GM19463 (cell line): ENCODE results near the gene DCANP1.
A peak's percentile ranks its signal among the peaks of the same experiment; 100 is the strongest.

ENCODE experiments used
- ATAC-seq: cut with Tn5 transposase; IDR thresholded peaks from one replicate; pipeline ENCODE4 v1.9.1; 2021; ENCODE audit warnings: mild to moderate bottlenecking, moderate library complexity; ENCODE audit not compliant: unreplicated experiment

DCANP1 gene

DNA sequence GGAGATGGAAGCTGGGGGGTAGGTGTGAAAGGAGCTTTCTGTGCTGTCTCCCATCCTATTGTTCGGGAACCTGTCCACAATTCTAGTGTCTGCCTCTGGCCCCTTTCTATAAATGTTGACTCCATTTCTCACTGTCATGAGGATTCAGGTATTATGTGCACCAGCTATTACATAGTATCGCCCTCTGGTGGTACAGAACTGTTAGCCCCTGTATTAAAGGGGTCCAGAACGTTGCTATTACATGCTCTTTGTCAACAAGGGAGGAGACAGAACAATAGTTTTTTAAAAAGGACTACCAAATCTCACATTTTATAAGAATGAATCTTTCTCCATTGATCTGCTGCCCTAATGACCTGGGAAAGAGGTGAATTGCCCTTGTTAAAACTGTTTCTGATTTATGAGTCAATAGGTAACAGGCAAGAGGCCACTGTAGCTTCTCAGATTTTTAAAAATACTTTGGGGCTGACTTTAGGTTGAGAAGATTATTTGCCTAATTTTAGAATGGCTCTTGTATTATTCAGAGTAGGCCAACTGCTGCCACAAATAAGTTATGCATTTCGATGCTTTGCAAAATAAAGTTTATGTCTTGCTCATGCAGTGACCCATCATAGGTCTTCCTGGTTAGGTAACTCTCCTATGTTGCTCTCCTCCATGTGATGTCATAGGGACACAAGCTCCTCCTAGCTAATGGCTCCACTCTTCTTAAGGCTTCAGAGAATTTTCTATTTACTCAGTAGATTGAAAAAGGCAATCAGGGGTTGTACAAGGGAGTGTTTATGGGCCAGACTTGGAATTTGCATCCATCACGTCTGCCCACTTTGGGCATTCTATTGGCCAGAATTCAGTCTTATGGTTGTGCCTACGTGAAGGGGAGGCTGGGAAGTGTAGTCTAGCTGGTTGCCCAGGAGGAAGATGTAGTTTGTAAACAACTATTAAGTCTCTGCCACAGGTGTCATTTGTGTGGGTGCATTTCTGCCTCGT, 20.8 kb downstream of the DCANP1 start:
- ATAC-seq, result peak; percentile 67

DNA sequence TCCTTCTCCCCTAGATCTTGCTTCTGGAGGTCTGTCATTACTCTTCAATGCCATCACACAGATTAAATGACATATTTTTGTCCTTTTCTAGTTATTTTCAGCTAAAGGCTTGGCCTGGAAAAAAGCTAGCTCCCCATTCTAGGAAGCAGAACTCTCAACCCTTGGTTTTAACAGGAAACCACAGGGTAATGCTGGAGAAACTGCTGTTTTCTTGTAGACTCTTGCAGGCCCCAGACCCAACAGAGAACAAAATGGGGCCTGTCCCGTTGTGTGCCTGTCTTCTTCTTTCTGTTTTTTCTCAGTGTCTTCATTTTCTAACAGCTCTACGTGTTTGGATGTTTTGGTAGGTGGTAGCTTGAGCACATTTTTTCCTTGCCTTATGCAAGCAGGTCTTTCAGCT, 21.5 kb downstream of the DCANP1 start:
- ATAC-seq, result no peak

DNA sequence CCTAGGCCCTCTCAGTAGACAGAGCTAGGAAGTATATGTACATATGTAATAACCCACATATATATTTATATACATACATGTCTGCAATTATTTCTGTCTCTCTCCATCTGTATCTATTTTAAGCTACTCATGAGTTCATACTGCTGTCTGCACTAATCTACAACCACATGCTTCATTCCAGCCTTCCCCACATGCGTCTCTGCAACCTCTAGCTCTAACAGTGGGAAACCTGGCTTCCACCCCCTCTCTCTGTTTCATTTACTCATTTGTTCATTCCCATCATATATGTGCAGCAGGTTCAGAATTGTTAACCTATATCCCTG, 23.3 kb downstream of the DCANP1 start:
- ATAC-seq, result no peak

DNA sequence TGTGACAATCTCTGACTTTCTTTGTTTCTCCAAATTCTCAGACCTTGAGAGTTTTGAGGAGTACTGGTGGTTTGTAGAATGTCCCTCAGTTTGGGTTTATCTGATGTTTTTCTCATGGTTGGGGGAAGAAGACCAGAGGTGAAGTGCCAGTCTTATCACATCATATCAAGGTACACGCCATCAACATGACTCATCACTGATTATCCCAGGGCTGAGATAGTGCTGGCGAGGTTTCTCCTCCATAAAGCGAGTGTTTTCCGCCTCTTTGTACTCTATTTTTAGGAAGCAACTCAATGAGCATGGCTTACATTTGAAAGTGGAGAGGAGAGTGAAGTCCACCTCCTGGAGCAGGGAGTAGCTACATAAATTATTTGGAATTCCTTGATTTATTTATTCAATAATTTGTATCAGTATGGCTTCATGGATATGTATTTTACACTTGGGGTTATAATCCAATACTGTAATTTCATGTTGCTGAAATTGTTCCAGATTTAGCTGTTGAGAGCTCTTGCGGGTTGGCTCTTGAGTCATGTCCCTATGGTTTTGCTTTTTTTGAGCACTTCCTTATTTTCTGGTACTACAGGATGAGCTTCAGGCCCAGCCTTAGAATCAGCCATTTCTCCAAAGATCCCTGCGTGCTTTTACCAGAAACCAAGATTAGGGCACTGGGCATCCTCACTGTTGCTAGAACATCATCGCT, 23.9 kb downstream of the DCANP1 start:
- ATAC-seq, result no peak

DNA sequence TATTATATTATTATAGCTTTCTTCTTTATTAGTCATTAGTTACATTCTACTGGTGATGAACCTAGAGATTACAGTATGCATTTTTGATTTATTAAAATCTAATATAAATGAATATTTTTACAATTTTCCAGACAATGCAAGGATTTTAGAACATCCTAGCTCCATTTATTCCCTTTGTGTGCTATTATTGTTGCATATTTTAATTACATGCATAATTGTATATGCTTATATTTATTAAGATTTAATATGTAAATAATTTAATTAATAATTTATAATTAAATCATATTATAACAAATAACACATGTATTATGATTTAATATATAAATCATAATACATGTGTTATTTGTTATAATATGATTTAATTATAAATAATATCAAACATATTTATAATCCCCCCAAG, 24.7 kb downstream of the DCANP1 start:
- no peak for ATAC-seq

DNA sequence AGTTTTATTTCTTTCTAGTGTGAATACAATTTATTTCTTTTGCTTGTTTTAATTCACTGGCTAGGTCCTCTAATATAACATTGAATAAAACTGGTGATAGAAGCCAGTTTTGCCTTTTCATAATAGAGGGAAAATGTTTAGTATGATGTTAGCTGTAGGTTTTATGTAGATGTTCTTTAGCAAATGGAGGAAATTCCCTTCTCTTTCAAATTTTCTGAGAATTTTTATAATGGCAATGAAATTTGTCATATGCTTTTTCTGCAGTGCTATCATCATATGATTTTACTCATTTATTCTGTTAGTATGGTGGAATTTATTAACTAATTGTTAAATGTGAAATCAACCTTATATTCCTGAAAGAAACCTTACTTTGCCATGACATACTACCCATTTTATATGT, 30.1 kb downstream of the DCANP1 start:
- no peak for ATAC-seq

DNA sequence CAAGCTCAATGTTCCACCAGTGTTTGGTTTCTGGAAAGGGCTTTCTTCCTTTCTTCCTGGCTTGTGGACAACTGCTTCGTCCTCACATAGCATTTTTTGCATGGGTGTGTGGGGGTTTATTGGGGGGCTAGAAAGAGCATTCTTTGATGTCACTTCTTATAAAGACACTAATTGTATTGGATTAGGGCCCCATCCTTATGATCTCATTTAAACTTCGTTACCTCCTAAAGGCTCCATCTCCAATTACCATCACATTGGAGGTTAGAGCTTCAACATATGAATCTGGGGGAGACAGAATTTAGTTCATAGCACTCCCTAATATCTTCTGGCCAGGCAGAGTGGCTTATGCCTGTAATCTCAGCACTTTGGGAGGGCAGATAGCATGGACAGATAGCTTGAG, 42.1 kb downstream of the DCANP1 start:
- ATAC-seq, result no peak

DNA sequence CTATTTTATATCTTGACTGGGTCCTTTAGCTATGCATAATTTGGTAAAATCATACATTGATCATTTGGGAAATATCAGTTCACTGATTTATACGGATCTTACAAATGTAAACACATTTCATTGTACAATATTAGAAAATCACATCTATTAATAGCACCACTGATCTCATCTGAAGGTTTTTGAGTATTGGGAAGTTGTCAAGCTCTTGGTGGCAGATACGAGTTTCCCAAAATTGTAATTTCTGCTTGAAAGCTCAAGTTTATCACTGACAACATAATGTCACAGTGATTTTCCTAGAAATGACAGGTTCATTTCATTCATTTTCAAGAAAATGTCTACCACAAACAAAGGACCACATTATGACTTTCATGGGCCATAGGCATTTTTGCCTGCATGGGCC, 45.1 kb downstream of the DCANP1 start:
- no peak for ATAC-seq

DNA sequence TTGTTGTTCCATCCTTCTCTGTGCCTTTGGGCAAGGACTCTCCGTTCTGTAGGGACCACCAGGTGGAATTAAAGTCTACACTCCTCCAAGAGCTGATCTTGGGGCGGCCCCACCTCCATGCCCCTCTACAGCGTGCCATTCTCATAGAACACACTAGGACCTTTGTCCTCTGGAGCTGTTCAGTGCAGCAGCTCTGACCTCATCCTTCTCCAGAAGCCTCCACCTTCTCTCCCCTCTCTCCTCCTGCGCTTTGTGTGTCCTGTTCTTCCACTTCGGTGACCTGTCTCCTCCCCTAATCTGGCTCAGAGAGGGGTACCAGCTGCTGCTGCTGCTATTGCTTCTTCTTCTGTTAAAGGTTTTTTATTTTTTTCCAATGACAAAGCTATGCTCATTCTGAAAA, 46.3 kb downstream of the DCANP1 start:
- no peak for ATAC-seq

DNA sequence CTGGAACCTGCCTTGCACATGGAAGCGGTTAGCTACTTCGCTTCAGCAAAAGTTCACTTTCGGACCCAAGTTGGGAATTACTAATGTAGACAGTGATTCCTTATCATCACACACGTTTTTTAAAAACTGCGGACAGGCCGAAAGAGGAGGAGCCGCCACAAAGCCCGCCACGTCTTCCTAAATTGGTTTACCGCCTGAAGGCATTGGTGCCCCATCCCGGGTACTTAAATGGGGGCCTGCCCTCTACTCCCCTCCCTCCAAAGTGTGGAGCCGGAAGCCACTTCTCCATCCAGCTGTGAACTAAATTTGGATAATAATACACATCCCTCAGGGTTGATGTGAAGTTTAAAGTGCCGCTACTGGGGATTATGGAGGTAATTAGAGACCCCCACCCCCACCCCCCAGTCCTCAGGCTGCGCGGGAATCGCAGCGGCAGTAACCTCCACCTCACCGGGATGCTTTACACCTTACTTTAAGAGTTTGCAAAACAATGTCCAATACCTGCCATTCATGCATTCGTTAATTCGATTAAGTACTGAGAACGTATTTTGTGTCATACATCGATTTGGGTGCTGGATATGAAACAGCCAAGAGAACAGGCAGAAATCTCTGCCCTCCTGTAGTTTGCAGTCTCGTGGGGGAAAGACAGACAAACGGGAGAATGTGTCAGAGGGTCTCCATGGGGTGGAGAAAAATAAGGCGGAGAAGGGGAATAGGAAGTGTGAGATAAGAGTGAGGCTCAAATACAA, 47.2 kb downstream of the DCANP1 start:
- ATAC-seq, result no peak

DNA sequence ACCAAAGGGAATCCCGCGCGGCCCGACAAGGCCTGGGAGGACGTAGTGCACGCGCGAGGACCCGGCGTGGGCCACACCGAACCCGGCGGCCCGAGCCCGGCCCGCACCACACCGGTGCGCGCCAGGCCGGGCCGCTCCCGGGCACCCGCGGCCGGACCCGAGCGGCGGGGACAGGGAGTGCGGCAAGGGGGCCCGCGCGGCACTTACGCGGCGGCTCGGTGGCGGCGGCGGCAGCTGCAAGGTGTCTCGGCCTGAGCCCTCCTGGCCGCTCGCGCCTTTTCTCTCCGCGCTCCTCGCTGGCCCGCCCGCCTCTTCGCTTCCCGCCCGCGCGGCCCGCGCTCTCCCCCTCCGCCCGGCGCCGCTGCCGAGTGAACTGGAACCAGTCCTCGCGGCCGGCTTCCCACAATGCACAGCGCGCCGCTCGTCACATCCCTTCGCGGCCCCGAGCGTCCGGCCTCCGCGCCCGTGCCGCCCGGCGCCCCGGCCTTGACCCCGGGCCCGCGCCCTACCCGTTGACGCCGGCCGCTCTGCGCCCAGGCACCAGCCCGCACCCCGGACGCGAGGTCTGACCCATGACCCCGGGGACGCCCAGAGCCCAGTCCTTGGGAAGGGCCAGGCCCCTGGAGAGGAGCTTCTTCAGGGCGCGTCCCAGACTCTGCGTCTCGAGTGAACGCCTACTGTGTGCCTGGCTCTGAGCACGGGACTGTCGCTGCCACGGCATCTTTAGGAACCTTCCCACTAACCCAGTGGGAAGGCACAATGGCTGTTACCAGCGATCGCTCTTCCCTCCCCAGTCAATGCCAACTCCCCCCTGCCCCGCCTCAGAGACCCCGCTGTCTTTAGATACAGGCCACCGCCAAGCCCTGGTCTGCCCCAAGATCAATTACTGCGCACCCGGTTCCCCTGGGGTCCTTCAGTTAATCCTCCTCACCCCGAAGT, 48.0 kb downstream of the DCANP1 start, which contains the start of gene MACROH2A1:
MACROH2A1 (minus strand) TSS at position 377 of the 939 bp plus-strand sequence. CDS start 10,138 bp downstream, outside the sequence.
- ATAC-seq, result peak; percentile 87

DNA sequence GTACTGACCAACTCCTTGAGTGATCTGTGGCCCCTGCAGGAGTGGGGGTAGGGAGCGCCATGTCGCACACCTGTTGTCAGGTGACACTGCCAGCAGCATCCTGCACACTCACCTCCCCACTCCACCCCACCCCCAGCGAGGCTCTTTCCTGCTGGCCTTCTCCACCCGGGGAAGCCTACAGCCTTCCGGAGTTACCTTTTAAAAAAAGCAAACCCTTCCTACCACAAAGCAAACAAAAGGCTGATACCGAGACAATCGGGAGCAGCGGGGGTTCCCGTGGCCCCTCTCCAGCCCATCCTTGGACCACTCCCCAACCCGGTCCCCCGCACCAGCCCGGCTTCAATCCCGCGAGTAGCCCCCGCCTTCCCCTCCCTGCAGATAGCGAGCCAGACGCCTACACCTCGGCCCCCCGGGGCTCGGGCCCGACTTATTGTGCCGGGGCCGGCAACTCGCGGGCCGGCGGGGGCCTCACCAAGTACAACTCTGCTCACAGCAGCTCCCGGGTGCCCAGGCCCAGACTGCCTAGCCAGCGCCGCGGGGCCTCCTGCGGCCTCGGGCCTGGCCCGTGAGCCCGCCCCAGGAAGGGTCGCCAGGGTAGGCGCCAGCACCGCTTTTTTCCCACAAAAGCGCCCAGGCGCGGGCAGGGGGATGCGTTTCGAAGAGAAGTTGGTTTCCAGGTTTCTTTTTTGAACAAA, 48.8 kb downstream of the DCANP1 start:
- ATAC-seq, result peak; percentile 31

DNA sequence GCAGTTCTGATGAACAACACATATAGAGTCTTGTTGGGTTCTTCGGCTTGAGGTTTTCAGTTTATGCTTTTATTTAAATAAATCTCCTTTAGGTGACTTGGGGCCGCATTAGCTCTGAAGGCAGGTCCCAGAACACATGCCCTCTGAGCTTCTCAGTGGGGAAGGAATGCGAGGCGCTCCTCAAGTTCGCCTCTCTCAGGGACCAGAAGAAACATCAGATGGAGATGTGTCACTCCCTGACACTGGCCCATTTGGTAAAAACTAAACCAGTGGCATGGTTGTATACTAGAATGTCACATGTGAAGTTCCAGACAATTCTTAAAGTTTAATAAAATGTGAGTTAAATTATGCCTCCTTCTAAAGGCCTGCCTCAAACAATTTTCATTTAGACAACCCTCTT, 50.1 kb downstream of the DCANP1 start:
- ATAC-seq, result no peak

DNA sequence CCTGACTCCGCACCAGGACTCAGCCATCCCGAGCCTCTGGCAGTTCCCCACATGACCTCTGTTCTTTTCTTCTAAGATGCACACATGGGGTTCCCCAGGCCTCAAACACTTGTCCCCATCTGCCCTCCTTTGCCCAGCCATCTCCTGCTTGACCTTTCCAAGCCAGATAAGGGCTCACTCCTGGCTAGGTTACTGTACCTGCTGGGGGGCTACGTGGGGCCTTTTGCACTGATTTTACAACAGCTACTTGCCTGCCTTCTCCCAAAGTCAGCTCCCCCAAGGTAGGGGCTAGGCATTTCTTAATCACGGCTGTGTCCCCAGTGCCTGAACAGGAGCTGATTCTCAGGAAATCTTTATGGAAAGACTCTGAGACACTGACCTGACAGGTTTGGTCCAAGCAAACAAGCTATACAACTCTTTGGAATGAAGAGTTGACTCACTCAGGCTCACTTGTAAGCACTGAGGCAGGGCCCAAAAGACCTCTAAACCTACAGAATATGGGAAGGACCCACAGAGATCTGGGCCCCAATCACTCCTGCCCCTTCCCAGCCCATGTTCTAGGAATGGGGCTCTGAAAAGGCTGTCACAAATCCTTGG, 50.6 kb downstream of the DCANP1 start:
- no peak for ATAC-seq

DNA sequence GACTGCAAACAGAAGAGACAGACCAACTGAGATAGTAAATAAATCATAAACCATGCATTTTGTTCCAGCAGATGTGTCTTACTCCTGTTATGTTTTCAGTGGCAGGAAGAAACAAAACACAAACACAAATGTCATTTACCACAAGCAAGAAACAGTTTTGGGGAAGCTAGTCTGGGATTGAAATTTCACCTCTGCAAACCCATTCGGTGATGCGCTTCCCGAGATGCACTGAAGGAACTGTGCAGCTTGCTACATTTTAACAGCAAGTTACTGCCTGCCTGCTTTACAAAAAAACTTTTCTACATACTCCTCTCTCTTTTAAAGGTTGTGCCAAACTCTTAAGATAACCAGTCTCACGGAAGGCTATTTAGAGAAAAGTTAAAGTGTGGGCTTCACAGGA, 51.3 kb downstream of the DCANP1 start:
- ATAC-seq, result no peak

DNA sequence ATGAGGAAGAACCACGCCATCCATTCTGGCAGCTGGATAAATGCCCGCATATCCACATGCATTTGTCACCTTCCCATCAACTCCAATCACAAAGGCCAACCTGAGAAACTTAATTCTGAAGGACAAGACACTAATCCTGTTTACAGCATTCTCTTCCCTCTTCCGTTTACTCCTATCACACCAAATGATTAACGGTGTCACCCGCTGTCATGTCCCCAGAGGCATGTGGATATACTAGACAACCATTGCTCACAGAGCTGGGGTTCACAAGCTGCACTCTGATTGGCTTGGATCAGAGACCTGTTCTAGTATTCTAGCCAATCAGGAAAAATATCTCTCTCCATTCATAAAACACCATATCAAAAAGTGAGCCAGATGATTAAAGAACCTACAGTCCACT, 51.7 kb downstream of the DCANP1 start:
- no peak for ATAC-seq
